Measurements from ENCODE around the gene MBP.
"Not testable (repeated sequence)": the region's sequence is repeated elsewhere in the genome, so short reads cannot be mapped to it uniquely, and the experiment has no call there.

The MBP gene

GRCh38 chr18:77043541-77044280 lies 88.9 kb downstream of the MBP start:
- DNase-seq: no peak

GRCh38 chr18:77042583-77042982 lies 90.0 kb downstream of the MBP start:
- DNase-seq: no peak

- no peak for DNase-seq
Measured at GRCh38 chr18:77039196-77040130, 93.1 kb downstream of the MBP start.

GRCh38 chr18:77038182-77038858 lies 94.3 kb downstream of the MBP start:
- DNase-seq: no peak

- DNase-seq: no peak
Measured at GRCh38 chr18:77037567-77037966, 95.0 kb downstream of the MBP start.

- DNase-seq: no peak
Measured at GRCh38 chr18:77035380-77036187, 97.0 kb downstream of the MBP start.

- no peak for DNase-seq
Measured at GRCh38 chr18:77033575-77033974, 99.0 kb downstream of the MBP start.

GRCh38 chr18:77032181-77032701 lies 100.3 kb downstream of the MBP start:
- no peak for DNase-seq

GRCh38 chr18:77031662-77032061 lies 100.9 kb downstream of the MBP start:
- no peak for DNase-seq

- DNase-seq: no peak
Measured at GRCh38 chr18:77030201-77030600, 102.4 kb downstream of the MBP start.

GRCh38 chr18:77025831-77026363 lies 106.7 kb downstream of the MBP start:
- no peak for DNase-seq

- DNase-seq: no peak
Measured at GRCh38 chr18:77025123-77025522, 107.5 kb downstream of the MBP start.

GRCh38 chr18:77024476-77024875 lies 108.1 kb downstream of the MBP start:
- no peak for DNase-seq

GRCh38 chr18:77023102-77023782 lies 109.3 kb downstream of the MBP start:
- DNase-seq: no peak

GRCh38 chr18:77022556-77022955 lies 110.0 kb downstream of the MBP start:
- no peak for DNase-seq

GRCh38 chr18:77022116-77022515 lies 110.5 kb downstream of the MBP start:
- no peak for DNase-seq

- not testable (repeated sequence) for DNase-seq
Measured at GRCh38 chr18:77021478-77021877, 111.1 kb downstream of the MBP start.

- no peak for DNase-seq
Measured at GRCh38 chr18:77021075-77021474, 111.5 kb downstream of the MBP start.

GRCh38 chr18:77020561-77020960 lies 112.0 kb downstream of the MBP start:
- DNase-seq: no peak

GRCh38 chr18:77019641-77020040 lies 112.9 kb downstream of the MBP start:
- DNase-seq: no peak

- not testable (repeated sequence) for DNase-seq
Measured at GRCh38 chr18:77018650-77019049, 113.9 kb downstream of the MBP start.

Data from DMS79 treated with DMSO at 0.1 percent for 48 hours (cell line).